Panc1 (cell line): Measurements from ENCODE around the gene LRRC73. TPM values are rescaled to one million over a fixed set of nuclear protein-coding genes. Genes with fewer than 3 reads are reported as not detected.
"Not testable (repeated sequence)": the region's sequence is repeated elsewhere in the genome, so short reads cannot be mapped to it uniquely, and the experiment has no call there.

Experiments
- ATAC-seq: fragments of 200-7000 bp; cut with Tn5 transposase; 2 replicates; pipeline ENCODE4 v1.9.1; 2020; ENCODE audit warnings: mild to moderate bottlenecking, moderate library complexity
- BruUV-seq: library from RNA; stranded (reverse); fragments of 400-500 nt; replicated peaks from 2 replicates; lab custom pipeline; 2021; lab: Mats Ljungman, UMichigan
- CTCF ChIA-PET: fragments of 300-600 bp; sonication (Branson Sonifier 250); formaldehyde crosslinking; loops from one replicate; lab custom pipeline; 2022; ENCODE audit warnings: antibody characterized with exemption; lab: Charles Lee
- POLR2A ChIA-PET: fragments of 300-600 bp; sonication (Branson Sonifier 250); formaldehyde crosslinking; loops from one replicate; lab custom pipeline; 2022; ENCODE audit warnings: antibody characterized with exemption; lab: Charles Lee
- DNase-seq: peaks from one replicate; pipeline ENCODE4 v3.0.0-alpha.2; 2010; ENCODE audit warnings: low read depth, low spot score
- H3K27ac ChIP-seq: 2 replicates; pipeline ENCODE4 v1.5.1; 2011; ENCODE audit warnings: mild to moderate bottlenecking, low read length, inconsistent platforms
- H3K27me3 ChIP-seq: fragments of 200-500 bp; sonication (Bioruptor generic); 2 replicates; pipeline ENCODE4 v1.6.0; 2014; ENCODE audit warnings: low read length, inconsistent platforms; ENCODE audit not compliant: control insufficient read depth, insufficient read depth
- H3K36me3 ChIP-seq: fragments of 200-500 bp; sonication (Bioruptor generic); 2 replicates; pipeline ENCODE4 v1.5.1; 2014; ENCODE audit warnings: inconsistent platforms, mild to moderate bottlenecking, low read length, moderate library complexity; ENCODE audit not compliant: control insufficient read depth, insufficient read depth
- H3K4me1 ChIP-seq: 2 replicates; pipeline ENCODE4 v1.5.1; 2011; ENCODE audit warnings: inconsistent platforms, mild to moderate bottlenecking, low read length, moderate library complexity; ENCODE audit not compliant: control insufficient read depth, insufficient read depth
- H3K4me3 ChIP-seq, 2 experiments: 2 replicates each; pipeline ENCODE4 v1.5.1; 2011 to 2012; ENCODE audit warnings: low read depth in 2 of 2, low read length in 2 of 2, mild to moderate bottlenecking in 2 of 2, inconsistent platforms in 1 of 2, moderate library complexity in 1 of 2
- H3K9me3 ChIP-seq: fragments of 200-500 bp; sonication (Bioruptor generic); 2 replicates; pipeline ENCODE4 v1.5.1; 2014; ENCODE audit warnings: low read depth, mild to moderate bottlenecking, inconsistent platforms, low read length, moderate library complexity; ENCODE audit not compliant: control insufficient read depth, insufficient read depth
- POLR2AphosphoS5 ChIP-seq: IDR thresholded peaks from 2 replicates; pipeline ENCODE4 v1.6.1; 2012; ENCODE audit warnings: mild to moderate bottlenecking, low read depth, low read length, moderate library complexity
- REST ChIP-seq, 2 experiments: IDR thresholded peaks; 2 replicates each; pipeline ENCODE4 v1.6.1; 2011 to 2012; ENCODE audit warnings: low read depth in 2 of 2, control low read depth in 1 of 2, low read length in 1 of 2, mild to moderate bottlenecking in 1 of 2, moderate library complexity in 1 of 2; ENCODE audit not compliant: insufficient read depth in 1 of 2
- SIN3A ChIP-seq: IDR thresholded peaks from 2 replicates; pipeline ENCODE4 v1.6.1; 2012; ENCODE audit warnings: low read depth, mild to moderate bottlenecking, low read length, moderate library complexity, borderline replicate concordance; ENCODE audit not compliant: insufficient read depth
- TCF7L2 ChIP-seq: IDR thresholded peaks from 2 replicates; pipeline ENCODE4 v1.6.1; 2011; ENCODE audit warnings: mild to moderate bottlenecking, low read depth, low read length, inconsistent platforms
- in situ Hi-C: cut with HindIII; loops from 2 replicates; pipeline ENCODE4 v1.10.0; 2016; ENCODE audit warnings: low sequenced_read_pairs, low pct_unique_long_range_greater_than_20kb
- intact Hi-C: fragments of 100-400 bp; cut with micrococcal nuclease; formaldehyde crosslinking; loops from one replicate; pipeline ENCODE4 v1.10.0; 2022; ENCODE audit not compliant: unreplicated experiment
- total RNA-seq: library from RNA; stranded (reverse); gene quantifications from one replicate; pipeline ENCODE4 v1.2.1, GENCODE V29; 2021; ENCODE audit not compliant: unreplicated experiment
- TF ChIP-seq, protein P1 (sequence below): fragments of 450-650 bp; IDR thresholded peaks from 2 replicates; pipeline ENCODE4 v1.5.1; 2017; ENCODE audit warnings: mild to moderate bottlenecking

LRRC73 gene
- total RNA-seq, 1 experiment from 2014 or later: 2.9 TPM

- intact Hi-C loops, DNase-seq, in situ Hi-C loops, CTCF ChIA-PET, ATAC-seq, H3K4me3 ChIP-seq, H3K27me3 ChIP-seq, H3K4me1 ChIP-seq, BruUV-seq, H3K27ac ChIP-seq, H3K9me3 ChIP-seq: not testable (repeated sequence)
- POLR2A ChIA-PET: interaction anchor here (0.6 kb wide), 1 partner anchor 17 kb away, joined by 7 read pairs; no protein-coding TSS in a partner anchor
- H3K36me3 ChIP-seq: peaks cover 53% of the 10 kb centered on the region
Measured at GRCh38 chr6:43557620-43558019, 47.5 kb upstream of the LRRC73 start.

DNA sequence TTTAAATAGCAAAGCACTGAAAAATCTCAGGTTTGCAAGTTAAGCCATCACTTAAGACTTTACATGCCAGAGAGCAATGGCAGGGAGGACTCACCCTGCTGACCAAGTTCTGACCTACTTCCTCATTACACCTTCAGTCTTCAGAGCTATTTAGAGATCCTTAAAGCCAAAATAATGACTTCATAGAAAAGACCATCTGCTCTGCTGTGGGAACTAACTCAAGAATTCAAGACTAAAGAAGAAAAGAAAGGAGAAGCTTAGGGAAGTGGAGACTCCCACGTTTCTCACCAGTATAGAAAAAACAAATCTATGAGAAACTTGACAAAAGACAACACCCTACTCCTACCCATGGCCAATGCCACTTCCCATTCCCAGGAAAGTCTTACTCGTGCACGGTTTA, 37.1 kb upstream of the LRRC73 start:
- POLR2A ChIA-PET: no interaction called here
- CTCF ChIA-PET: no interaction called here
- intact Hi-C loops: no loop called here
- no peaks in the 10 kb centered on the region for H3K4me1 ChIP-seq
- H3K4me3 ChIP-seq: no peak overlapping the region
- no TSS peak for BruUV-seq
- ATAC-seq (no peak), DNase-seq (no peak)
- H3K27ac ChIP-seq: no peak overlapping the region
- peaks cover 46% of the 10 kb centered on the region for H3K36me3 ChIP-seq
- H3K9me3 ChIP-seq: no peaks in the 10 kb centered on the region
- H3K27me3 ChIP-seq: no peaks in the 10 kb centered on the region
- TF ChIP-seq REST (IDR thresholded peaks at IDR 0.05; ENCODE audit: insufficient read depth in 1 of 2, low read depth in 2 of 2, low read length in 1 of 2): no peak
- no peak for TF ChIP-seq POLR2AphosphoS5
- no peak for TF ChIP-seq SIN3A
- TF ChIP-seq, protein P1, sequence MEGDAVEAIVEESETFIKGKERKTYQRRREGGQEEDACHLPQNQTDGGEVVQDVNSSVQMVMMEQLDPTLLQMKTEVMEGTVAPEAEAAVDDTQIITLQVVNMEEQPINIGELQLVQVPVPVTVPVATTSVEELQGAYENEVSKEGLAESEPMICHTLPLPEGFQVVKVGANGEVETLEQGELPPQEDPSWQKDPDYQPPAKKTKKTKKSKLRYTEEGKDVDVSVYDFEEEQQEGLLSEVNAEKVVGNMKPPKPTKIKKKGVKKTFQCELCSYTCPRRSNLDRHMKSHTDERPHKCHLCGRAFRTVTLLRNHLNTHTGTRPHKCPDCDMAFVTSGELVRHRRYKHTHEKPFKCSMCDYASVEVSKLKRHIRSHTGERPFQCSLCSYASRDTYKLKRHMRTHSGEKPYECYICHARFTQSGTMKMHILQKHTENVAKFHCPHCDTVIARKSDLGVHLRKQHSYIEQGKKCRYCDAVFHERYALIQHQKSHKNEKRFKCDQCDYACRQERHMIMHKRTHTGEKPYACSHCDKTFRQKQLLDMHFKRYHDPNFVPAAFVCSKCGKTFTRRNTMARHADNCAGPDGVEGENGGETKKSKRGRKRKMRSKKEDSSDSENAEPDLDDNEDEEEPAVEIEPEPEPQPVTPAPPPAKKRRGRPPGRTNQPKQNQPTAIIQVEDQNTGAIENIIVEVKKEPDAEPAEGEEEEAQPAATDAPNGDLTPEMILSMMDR: no peak
- TF ChIP-seq TCF7L2: no peak
- in situ Hi-C loops: no loop called here

- BruUV-seq: no TSS peak
- intact Hi-C loops (no loop called here), in situ Hi-C loops (no loop called here)
- Histone ChIP-seq H3K4me1 (no peaks in the 10 kb centered on the region), H3K9me3 (no peaks in the 10 kb centered on the region), H3K36me3 (peaks cover 41% of the 10 kb centered on the region), H3K27me3 (no peaks in the 10 kb centered on the region), H3K27ac (no peak overlapping the region), H3K4me3 (no peak overlapping the region)
- DNase-seq (no peak), ATAC-seq (no peak)
- TF ChIP-seq TCF7L2: no peak
- TF ChIP-seq POLR2AphosphoS5: no peak
- TF ChIP-seq REST (IDR thresholded peaks at IDR 0.05; ENCODE audit: insufficient read depth in 1 of 2, low read depth in 2 of 2, low read length in 1 of 2): no peak
- TF ChIP-seq SIN3A: no peak
- TF ChIP-seq, protein P1: no peak
- ChIA-PET POLR2A (no interaction called here), CTCF (no interaction called here)
Measured at GRCh38 chr6:43544461-43544860, 34.3 kb upstream of the LRRC73 start.
